HEK293 (cell line): ENCODE results near the gene SPTA1.

Source experiments
- CTCF ChIA-PET: fragments of 350-600 bp; formaldehyde crosslinking; extraction: SDS; loops from one replicate; lab custom pipeline; 2021; ENCODE audit warnings: antibody characterized with exemption; lab: Yijun Ruan, JAX
- POLR2A ChIA-PET: fragments of 300-600 bp; formaldehyde crosslinking; extraction: SDS; loops from one replicate; lab custom pipeline; 2020; ENCODE audit warnings: antibody characterized with exemption, inconsistent platforms; lab: Yijun Ruan, JAX
- H3K27ac ChIP-seq: fragments of 200-500 bp; sonication (Bioruptor generic); 2 replicates; pipeline ENCODE4 v1.5.1; 2014; ENCODE audit warnings: low read depth, low read length, control low read depth, inconsistent platforms; ENCODE audit errors: extremely low read depth
- H3K36me3 ChIP-seq, 2 experiments: fragments of 200-500 bp in 1 of 2; sonication (Bioruptor generic) in 1 of 2; 1 replicate in 1 of 2; 2 replicates in 1 of 2; pipeline ENCODE4 v1.5.1; 2014 to 2017; ENCODE audit warnings: inconsistent platforms in 2 of 2, low read length in 2 of 2; ENCODE audit not compliant: control insufficient read depth in 2 of 2, insufficient read depth in 1 of 2
- H3K4me1 ChIP-seq: fragments of 200-500 bp; sonication (Bioruptor generic); 2 replicates; pipeline ENCODE4 v1.5.1; 2014; ENCODE audit warnings: mild to moderate bottlenecking, low read length, inconsistent platforms; ENCODE audit not compliant: control insufficient read depth, insufficient read depth
- H3K4me3 ChIP-seq: 2 replicates; pipeline ENCODE4 v1.5.1; 2011; ENCODE audit warnings: low read depth, mild to moderate bottlenecking, control low read depth, low read length, moderate library complexity
- H3K9me3 ChIP-seq: fragments of 200-500 bp; sonication (Bioruptor generic); 2 replicates; pipeline ENCODE4 v1.5.1; 2014; ENCODE audit warnings: low read depth, low read length, inconsistent platforms; ENCODE audit not compliant: control insufficient read depth, insufficient read depth
- REPIN1 ChIP-seq: fragments of 450-650 bp; formaldehyde crosslinking; IDR thresholded peaks from 2 replicates; pipeline ENCODE4 v1.5.1; 2017; ENCODE audit warnings: missing biosample characterization, missing genetic modification characterization, low read depth
- YY2 ChIP-seq: fragments of 450-650 bp; formaldehyde crosslinking; IDR thresholded peaks from 2 replicates; pipeline ENCODE4 v1.5.1; 2016; ENCODE audit warnings: missing biosample characterization, missing genetic modification characterization
- ZFP3 ChIP-seq: fragments of 450-650 bp; formaldehyde crosslinking; IDR thresholded peaks from 2 replicates; pipeline ENCODE4 v1.5.1; 2016; ENCODE audit warnings: low read depth, missing biosample characterization, missing genetic modification characterization
- ZFP69B ChIP-seq: fragments of 450-650 bp; formaldehyde crosslinking; IDR thresholded peaks from 2 replicates; pipeline ENCODE4 v1.5.1; 2016; ENCODE audit warnings: missing biosample characterization, missing genetic modification characterization
- ZNF184 ChIP-seq: fragments of 450-650 bp; IDR thresholded peaks from 2 replicates; pipeline ENCODE4 v1.5.1; 2018; ENCODE audit warnings: missing biosample characterization, mild to moderate bottlenecking, missing genetic modification characterization
- ZNF2 ChIP-seq: fragments of 450-650 bp; formaldehyde crosslinking; IDR thresholded peaks from 2 replicates; pipeline ENCODE4 v1.5.1; 2016; ENCODE audit warnings: missing biosample characterization, missing genetic modification characterization
- ZNF223 ChIP-seq: fragments of 450-650 bp; formaldehyde crosslinking; IDR thresholded peaks from 2 replicates; pipeline ENCODE4 v1.5.1; 2016; ENCODE audit warnings: missing biosample characterization, missing genetic modification characterization
- ZNF23 ChIP-seq: fragments of 450-650 bp; formaldehyde crosslinking; IDR thresholded peaks from 2 replicates; pipeline ENCODE4 v1.5.1; 2016; ENCODE audit warnings: missing biosample characterization, missing genetic modification characterization, borderline replicate concordance
- ZNF274 ChIP-seq, 2 experiments: fragments of 200-500 bp in 1 of 2; fragments of 450-650 bp in 1 of 2; sonication (Bioruptor generic) in 1 of 2; formaldehyde crosslinking in 1 of 2; IDR thresholded peaks; 2 replicates each; pipeline versions ENCODE4 v1.5.1 to v1.6.1; 2014 to 2016; ENCODE audit warnings: borderline replicate concordance in 1 of 2, inconsistent platforms in 1 of 2, low read length in 1 of 2, missing biosample characterization in 1 of 2, missing genetic modification characterization in 1 of 2
- ZNF37A ChIP-seq: fragments of 450-650 bp; IDR thresholded peaks from 2 replicates; pipeline ENCODE4 v1.5.1; 2018; ENCODE audit warnings: missing biosample characterization, missing genetic modification characterization
- ZNF391 ChIP-seq: fragments of 450-650 bp; formaldehyde crosslinking; IDR thresholded peaks from 2 replicates; pipeline ENCODE4 v1.5.1; 2016; ENCODE audit warnings: low read depth, missing biosample characterization, missing genetic modification characterization, borderline replicate concordance
- TF ChIP-seq, protein P1 (sequence below): fragments of 450-650 bp; formaldehyde crosslinking; IDR thresholded peaks from 2 replicates; pipeline ENCODE4 v1.5.1; 2016; ENCODE audit warnings: missing biosample characterization, missing genetic modification characterization
- TF ChIP-seq, protein P2 (sequence below): fragments of 450-650 bp; formaldehyde crosslinking; IDR thresholded peaks from 2 replicates; pipeline ENCODE4 v1.5.1; 2017; ENCODE audit warnings: missing biosample characterization, missing genetic modification characterization
- TF ChIP-seq, protein P3 (sequence below): fragments of 450-650 bp; formaldehyde crosslinking; IDR thresholded peaks from 2 replicates; pipeline ENCODE4 v1.5.1; 2016; ENCODE audit warnings: missing biosample characterization, missing genetic modification characterization
- TF ChIP-seq, protein P4 (sequence below): fragments of 450-650 bp; formaldehyde crosslinking; IDR thresholded peaks from 2 replicates; pipeline ENCODE4 v1.5.1; 2016; ENCODE audit warnings: missing biosample characterization, missing genetic modification characterization, low read depth

Gene SPTA1

DNA sequence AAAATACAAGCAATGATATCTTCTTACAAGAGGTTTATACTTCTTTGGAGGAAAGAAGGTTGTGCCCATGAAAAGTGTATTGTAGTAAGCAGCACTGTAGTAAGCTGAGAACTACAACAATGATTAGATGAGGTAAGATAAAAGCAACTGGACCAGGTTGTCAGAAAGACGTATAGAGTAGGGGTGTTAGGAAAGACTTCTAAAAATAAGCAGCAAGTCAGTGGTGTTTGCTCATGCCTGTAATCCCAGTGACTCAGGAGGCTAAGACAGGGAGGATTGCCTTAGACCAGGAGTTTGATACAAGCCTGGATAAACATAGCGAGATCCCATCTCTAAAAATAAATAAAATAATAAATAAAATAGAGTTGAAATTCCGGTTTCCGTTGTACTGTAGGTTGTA is 102.6 kb downstream of the SPTA1 start (continued):
- TF ChIP-seq, protein P1, sequence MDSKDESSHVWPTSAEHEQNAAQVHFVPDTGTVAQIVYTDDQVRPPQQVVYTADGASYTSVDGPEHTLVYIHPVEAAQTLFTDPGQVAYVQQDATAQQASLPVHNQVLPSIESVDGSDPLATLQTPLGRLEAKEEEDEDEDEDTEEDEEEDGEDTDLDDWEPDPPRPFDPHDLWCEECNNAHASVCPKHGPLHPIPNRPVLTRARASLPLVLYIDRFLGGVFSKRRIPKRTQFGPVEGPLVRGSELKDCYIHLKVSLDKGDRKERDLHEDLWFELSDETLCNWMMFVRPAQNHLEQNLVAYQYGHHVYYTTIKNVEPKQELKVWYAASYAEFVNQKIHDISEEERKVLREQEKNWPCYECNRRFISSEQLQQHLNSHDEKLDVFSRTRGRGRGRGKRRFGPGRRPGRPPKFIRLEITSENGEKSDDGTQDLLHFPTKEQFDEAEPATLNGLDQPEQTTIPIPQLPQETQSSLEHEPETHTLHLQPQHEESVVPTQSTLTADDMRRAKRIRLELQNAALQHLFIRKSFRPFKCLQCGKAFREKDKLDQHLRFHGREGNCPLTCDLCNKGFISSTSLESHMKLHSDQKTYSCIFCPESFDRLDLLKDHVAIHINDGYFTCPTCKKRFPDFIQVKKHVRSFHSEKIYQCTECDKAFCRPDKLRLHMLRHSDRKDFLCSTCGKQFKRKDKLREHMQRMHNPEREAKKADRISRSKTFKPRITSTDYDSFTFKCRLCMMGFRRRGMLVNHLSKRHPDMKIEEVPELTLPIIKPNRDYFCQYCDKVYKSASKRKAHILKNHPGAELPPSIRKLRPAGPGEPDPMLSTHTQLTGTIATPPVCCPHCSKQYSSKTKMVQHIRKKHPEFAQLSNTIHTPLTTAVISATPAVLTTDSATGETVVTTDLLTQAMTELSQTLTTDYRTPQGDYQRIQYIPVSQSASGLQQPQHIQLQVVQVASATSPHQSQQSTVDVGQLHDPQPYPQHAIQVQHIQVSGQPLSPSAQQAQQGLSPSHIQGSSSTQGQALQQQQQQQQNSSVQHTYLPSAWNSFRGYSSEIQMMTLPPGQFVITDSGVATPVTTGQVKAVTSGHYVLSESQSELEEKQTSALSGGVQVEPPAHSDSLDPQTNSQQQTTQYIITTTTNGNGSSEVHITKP (tag by site-specific recombination) = no peak
- TF ChIP-seq, protein P2, sequence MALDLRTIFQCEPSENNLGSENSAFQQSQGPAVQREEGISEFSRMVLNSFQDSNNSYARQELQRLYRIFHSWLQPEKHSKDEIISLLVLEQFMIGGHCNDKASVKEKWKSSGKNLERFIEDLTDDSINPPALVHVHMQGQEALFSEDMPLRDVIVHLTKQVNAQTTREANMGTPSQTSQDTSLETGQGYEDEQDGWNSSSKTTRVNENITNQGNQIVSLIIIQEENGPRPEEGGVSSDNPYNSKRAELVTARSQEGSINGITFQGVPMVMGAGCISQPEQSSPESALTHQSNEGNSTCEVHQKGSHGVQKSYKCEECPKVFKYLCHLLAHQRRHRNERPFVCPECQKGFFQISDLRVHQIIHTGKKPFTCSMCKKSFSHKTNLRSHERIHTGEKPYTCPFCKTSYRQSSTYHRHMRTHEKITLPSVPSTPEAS = no peak
- TF ChIP-seq YY2 (tag by site-specific recombination) (no peak), ZFP3 (tag by site-specific recombination) (no peak), ZNF2 (tag by site-specific recombination) (no peak)
- TF ChIP-seq, protein P3, sequence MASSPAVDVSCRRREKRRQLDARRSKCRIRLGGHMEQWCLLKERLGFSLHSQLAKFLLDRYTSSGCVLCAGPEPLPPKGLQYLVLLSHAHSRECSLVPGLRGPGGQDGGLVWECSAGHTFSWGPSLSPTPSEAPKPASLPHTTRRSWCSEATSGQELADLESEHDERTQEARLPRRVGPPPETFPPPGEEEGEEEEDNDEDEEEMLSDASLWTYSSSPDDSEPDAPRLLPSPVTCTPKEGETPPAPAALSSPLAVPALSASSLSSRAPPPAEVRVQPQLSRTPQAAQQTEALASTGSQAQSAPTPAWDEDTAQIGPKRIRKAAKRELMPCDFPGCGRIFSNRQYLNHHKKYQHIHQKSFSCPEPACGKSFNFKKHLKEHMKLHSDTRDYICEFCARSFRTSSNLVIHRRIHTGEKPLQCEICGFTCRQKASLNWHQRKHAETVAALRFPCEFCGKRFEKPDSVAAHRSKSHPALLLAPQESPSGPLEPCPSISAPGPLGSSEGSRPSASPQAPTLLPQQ (tag by site-specific recombination) = no peak

DNA sequence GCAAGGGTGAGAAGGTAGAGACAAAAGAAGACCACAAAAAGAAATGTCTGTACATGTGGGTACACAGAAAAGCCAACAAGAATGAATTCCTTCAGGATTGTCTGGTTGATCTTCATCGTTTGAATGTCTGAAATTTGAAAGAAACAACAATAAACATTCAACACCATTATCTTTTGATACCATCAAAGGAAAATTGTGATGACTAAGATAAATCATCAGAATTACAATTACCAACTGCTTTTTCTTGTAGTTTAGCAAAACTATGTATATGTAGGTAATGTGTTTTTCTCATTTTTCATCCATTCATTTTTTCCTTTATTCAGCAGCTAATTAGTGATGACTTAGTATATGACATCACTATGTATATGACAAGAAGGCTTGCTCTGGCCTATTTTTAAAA is 106.8 kb downstream of the SPTA1 start, which contains the start of gene OR10X1:
OR10X1 (minus strand) TSS at position 167 of the 400 bp plus-strand sequence; CDS start at position 167, 0 bp downstream.
- TF ChIP-seq ZNF184 (tag by site-specific recombination) = no peak
- TF ChIP-seq, protein P4, sequence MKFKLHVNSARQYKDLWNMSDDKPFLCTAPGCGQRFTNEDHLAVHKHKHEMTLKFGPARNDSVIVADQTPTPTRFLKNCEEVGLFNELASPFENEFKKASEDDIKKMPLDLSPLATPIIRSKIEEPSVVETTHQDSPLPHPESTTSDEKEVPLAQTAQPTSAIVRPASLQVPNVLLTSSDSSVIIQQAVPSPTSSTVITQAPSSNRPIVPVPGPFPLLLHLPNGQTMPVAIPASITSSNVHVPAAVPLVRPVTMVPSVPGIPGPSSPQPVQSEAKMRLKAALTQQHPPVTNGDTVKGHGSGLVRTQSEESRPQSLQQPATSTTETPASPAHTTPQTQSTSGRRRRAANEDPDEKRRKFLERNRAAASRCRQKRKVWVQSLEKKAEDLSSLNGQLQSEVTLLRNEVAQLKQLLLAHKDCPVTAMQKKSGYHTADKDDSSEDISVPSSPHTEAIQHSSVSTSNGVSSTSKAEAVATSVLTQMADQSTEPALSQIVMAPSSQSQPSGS (tag by site-specific recombination) = 0 out of 2 replicates have a peak, but pooled peaks have one; percentile 16
- no peaks in the 10 kb centered on the region for H3K36me3 ChIP-seq
- H3K27ac ChIP-seq = no peak within 1 kb of the TSS
- no peaks in the 10 kb centered on the region for H3K4me1 ChIP-seq
- CTCF ChIA-PET = no interaction called here
- POLR2A ChIA-PET = no interaction called here
- no peaks in the 10 kb centered on the region for H3K9me3 ChIP-seq
- no peak within 1 kb of the TSS for H3K4me3 ChIP-seq

DNA sequence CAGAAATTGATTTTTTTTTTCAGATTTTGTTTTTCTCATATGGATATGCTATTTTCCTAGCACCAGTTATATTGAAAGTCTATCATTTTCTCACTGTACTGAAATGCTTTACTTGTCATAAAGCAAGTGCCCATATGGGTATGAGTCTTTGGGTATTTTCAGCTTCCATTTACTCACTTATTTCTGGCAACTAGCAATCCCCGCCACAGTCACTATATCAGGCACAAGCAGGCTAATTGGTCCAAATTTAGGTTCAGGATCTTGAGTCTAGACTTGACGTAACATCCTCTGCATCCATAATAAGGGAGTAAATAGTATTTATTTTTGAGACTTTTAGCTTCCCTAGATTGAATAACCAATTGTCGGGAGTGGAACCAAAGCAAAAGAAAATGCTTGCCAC is 109.0 kb downstream of the SPTA1 start:
- no peak for TF ChIP-seq ZNF223 (tag by site-specific recombination)
- TF ChIP-seq ZNF23 (tag by site-specific recombination) = no peak
- no peak for TF ChIP-seq REPIN1 (tag by site-specific recombination)
- no peak for TF ChIP-seq ZFP69B (tag by site-specific recombination)
- TF ChIP-seq ZNF274 (IDR thresholded peaks at IDR 0.05; ENCODE audit: low read length) = no peak
- TF ChIP-seq ZNF274 (tag by site-specific recombination; IDR thresholded peaks at IDR 0.05; ENCODE audit: borderline replicate concordance) = no peak
- TF ChIP-seq ZNF391 (tag by site-specific recombination) = no peak
- no peak for TF ChIP-seq ZNF37A (tag by site-specific recombination)
- TF ChIP-seq, all 188 proteins: peak for 0
- ChIA-PET POLR2A (no interaction called here), CTCF (interaction anchor here (0.6 kb wide), 1 partner anchor 999 kb away, joined by 3 read pairs; no protein-coding TSS in a partner anchor)

More for the DNA sequence above, 109.0 kb downstream of the SPTA1 start:
- H3K36me3 ChIP-seq = no peaks in the 10 kb centered on the region
- no peaks in the 10 kb centered on the region for H3K4me1 ChIP-seq
- no peak overlapping the region for H3K27ac ChIP-seq
- no peaks in the 10 kb centered on the region for H3K9me3 ChIP-seq
- no peak overlapping the region for H3K4me3 ChIP-seq
